Pulmonary artery endothelial cell (primary cell): Measurements from ENCODE around the gene BCAP31. TPM values are rescaled to one million over a fixed set of nuclear protein-coding genes. Genes with fewer than 3 reads are reported as not detected.
"Not testable (repeated sequence)": the region's sequence is repeated elsewhere in the genome, so short reads cannot be mapped to it uniquely, and the experiment has no call there.

Experiments used
- DNase-seq: peaks from one replicate; pipeline ENCODE4 v3.0.0-alpha.2; 2011; ENCODE audit warnings: low read depth, low spot score
- total RNA-seq: library from RNA; depleted of rRNA; stranded (reverse); fragments of >200 nt; gene quantifications from 2 replicates; pipeline ENCODE4 v1.2.3, GENCODE V29; 2014

The BCAP31 gene
- total RNA-seq, 1 donor from 2014 or later, result 323 TPM

- DNase-seq, result not testable (repeated sequence)
Observed at GRCh38 chrX:153696538-153696937, 27.6 kb downstream of the BCAP31 start.

DNA sequence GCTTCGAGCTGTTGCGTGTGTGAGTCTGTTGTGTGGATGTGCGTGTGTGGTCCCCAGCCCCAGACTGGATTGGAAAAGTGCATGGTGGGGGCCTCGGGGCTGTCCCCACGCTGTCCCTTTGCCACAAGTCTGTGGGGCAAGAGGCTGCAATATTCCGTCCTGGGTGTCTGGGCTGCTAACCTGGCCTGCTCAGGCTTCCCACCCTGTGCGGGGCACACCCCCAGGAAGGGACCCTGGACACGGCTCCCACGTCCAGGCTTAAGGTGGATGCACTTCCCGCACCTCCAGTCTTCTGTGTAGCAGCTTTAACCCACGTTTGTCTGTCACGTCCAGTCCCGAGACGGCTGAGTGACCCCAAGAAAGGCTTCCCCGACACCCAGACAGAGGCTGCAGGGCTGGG lies 28.1 kb downstream of the BCAP31 start:
- DNase-seq, result no peak

- no peak for DNase-seq
Observed at GRCh38 chrX:153694687-153695270, 29.4 kb downstream of the BCAP31 start.

- DNase-seq, result not testable (repeated sequence)
Observed at GRCh38 chrX:153694256-153694655, 29.9 kb downstream of the BCAP31 start.

DNA sequence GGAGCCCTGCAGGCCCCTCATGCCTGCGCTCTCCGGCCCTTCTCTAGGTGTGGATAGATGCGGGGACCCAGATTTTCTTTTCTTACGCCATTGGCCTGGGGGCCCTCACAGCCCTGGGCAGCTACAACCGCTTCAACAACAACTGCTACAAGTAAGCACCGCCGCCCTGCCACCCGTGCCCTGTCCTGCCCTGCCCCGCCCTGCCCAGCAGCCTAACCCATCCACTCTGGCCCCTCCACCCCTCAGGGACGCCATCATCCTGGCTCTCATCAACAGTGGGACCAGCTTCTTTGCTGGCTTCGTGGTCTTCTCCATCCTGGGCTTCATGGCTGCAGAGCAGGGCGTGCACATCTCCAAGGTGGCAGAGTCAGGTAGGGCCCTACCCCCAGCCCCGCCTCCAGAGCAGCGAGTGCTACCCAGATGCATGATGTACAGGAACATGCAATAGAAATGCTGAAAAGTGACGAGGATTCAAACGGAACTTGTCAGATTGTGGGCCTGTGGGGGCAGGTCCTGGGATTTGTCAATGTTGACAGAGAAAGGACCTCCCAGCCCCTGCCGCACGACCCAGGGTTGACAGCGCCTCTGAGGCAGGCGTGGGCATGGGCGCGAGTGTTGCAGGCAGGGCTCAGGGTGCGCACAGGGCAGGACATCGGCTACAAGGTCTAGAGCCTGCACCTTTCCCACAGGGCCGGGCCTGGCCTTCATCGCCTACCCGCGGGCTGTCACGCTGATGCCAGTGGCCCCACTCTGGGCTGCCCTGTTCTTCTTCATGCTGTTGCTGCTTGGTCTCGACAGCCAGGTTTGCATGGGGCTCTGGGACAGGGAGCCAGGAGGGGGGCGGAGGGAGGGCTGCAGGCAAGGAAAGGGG lies 30.7 kb downstream of the BCAP31 start:
- no peak for DNase-seq

GRCh38 chrX:153692611-153693156 lies 31.5 kb downstream of the BCAP31 start:
- DNase-seq, result no peak

DNA sequence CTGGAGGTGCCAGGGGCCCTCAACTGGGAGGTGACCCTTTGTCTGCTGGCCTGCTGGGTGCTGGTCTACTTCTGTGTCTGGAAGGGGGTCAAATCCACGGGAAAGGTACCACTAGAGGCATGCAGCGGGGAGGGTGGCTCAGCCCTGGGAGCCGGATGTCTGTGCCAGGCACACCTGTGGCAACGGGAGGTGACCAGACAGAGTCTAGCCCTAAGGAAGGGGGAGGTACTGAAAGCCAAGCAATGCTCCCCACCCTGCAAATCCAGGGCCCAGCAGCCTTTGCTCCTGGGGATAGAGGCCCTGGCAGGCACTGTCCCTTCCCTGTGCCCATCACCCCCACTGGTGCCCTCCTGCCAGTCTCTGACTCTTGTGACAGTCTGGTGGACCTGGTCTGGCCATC lies 32.2 kb downstream of the BCAP31 start:
- no peak for DNase-seq

DNA sequence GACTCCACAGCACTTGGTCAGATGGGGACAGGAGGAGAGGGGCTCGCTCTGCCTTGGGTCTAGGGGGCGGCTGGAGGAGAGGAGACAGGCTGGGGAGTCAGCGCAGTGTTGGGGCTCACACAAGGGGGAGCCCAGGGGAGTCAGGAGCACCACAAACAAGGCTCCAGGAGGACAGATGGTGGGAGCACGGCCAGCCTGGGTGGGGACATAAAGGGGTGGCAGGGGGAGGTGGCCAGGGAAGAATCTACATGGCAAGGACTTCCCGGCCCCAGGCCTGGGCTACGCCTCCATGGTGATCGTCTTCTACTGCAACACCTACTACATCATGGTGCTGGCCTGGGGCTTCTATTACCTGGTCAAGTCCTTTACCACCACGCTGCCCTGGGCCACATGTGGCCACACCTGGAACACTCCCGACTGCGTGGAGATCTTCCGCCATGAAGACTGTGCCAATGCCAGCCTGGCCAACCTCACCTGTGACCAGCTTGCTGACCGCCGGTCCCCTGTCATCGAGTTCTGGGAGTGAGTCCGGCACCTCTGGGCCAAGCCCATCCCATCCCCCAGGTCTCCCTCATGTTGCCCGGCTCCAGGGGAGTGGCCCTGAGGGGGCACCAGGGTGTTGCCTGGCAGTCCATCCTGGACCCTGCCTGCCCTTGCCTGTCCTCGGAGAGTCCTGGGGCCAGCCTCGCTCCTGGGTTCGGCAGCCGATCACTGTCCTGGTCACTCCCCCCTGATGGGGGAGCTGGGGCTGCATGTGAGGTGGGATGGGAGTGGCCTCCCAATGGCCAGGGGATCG lies 33.0 kb downstream of the BCAP31 start:
- not testable (repeated sequence) for DNase-seq

DNA sequence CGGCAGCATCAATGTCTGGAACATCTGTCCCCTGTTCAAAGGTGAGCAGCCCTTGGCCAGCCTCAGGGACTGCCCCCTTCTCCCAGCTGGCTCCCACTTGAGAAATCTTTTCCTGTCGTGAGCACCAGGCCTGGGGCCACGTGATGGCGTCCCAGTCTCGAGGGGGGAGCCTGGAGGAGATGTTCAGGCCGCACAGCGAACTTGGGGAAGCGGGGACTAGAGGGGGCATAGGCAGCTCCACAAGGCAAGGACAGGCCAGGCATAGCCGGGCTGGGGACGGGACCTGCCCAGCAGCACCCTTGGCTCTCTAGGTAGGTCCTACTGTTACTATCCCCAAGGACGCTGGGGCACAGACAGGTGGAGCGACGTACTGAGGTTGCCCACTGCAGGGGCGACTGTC lies 33.7 kb downstream of the BCAP31 start:
- no peak for DNase-seq

- DNase-seq, result no peak
Observed at GRCh38 chrX:153689654-153690465, 34.3 kb downstream of the BCAP31 start.

GRCh38 chrX:153688911-153689590 lies 35.1 kb downstream of the BCAP31 start:
- DNase-seq, result no peak

GRCh38 chrX:153688506-153688905 lies 35.7 kb downstream of the BCAP31 start:
- no peak for DNase-seq

DNA sequence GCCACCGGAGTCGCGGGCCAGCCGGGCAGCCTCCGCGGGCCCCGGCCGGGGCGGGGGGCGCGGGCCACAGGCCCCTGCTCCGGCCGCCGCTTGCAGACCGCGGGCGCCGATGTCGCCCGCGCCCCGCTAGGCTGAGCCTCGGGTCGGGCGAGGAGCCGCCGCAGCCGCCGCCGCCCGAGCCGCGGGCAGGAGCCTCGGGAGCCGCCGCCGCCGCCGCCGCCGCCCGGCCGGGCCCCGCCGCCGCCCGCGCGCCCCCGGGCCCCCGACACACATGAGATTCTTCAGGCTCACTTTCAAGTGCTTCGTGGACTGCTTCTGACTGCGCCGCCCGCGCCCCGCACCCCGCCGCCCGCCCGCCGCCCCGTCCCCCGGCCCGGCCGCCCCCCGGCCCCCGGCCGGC lies 36.1 kb downstream of the BCAP31 start:
- no peak for DNase-seq

GRCh38 chrX:153687121-153688039 lies 36.8 kb downstream of the BCAP31 start, which contains the start of gene SLC6A8:
SLC6A8 (plus strand) TSS chrX:153687926; CDS start chrX:153688575, 649 bp downstream.
- no peak for DNase-seq

DNA sequence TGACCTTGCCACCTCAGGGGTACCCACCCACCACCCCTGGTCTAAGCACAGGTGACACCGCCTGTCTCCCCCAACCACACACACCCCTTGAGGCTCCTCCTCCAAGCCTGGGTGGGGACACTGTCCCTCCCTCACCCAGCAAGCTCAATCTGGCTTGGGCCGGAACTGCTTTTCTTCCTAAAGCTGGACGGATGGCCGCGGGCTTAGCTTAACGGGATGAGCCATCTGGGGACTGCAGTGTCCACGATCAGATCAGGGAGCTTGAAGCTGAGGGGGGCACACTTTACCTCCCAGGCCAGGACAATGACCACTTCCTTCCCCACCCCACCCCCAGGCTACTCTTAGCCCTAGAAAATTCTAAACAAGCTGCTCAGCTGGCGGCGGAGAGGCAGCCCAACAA lies 37.5 kb downstream of the BCAP31 start:
- DNase-seq, result no peak

- no peak for DNase-seq
Observed at GRCh38 chrX:153685751-153686696, 38.2 kb downstream of the BCAP31 start.

- no peak for DNase-seq
Observed at GRCh38 chrX:153685156-153685536, 39.0 kb downstream of the BCAP31 start.
